HCT116 (cell line): Measurements from ENCODE around the gene TTLL11. TPM values are rescaled to one million over a fixed set of nuclear protein-coding genes. Genes with fewer than 3 reads are reported as not detected.

ENCODE experiments used
- ATAC-seq: fragments of 200-7000 bp; cut with Tn5 transposase; 2 replicates; pipeline ENCODE4 v1.9.1; 2020; ENCODE audit warnings: mild to moderate bottlenecking, moderate library complexity
- BruUV-seq: library from RNA; stranded (reverse); fragments of 400-500 nt; replicated peaks from 2 replicates; lab custom pipeline; 2021; lab: Mats Ljungman, UMichigan
- CTCF ChIA-PET: fragments of 300-600 bp; sonication (Branson Sonifier 250); formaldehyde crosslinking; loops from one replicate; lab custom pipeline; 2021; ENCODE audit warnings: antibody characterized with exemption; lab: Charles Lee
- POLR2A ChIA-PET: fragments of 300-600, 350-600 bp; sonication (Branson Sonifier 250); formaldehyde crosslinking; loops from one replicate; lab custom pipeline; 2021; ENCODE audit warnings: antibody characterized with exemption; lab: Charles Lee
- RAD21 ChIA-PET, 2 experiments: fragments of 300-600 bp; sonication (Branson Sonifier 250); formaldehyde crosslinking; loops; one replicate each; lab custom pipeline; 2023; ENCODE audit warnings: low total read pairs in 2 of 2; ENCODE audit not compliant: uncharacterized antibody in 2 of 2, unreplicated experiment in 2 of 2, low non-redundant PET in 1 of 2; lab: Charles Lee
- DNase-seq: peaks from one replicate; pipeline ENCODE4 v3.0.0-alpha.2; 2010; ENCODE audit warnings: low read depth, low spot score
- H2AFZ ChIP-seq: fragments of 200-600 bp; shearing (Covaris generic), sonication (generic); 2 replicates; pipeline ENCODE4 v1.6.1; 2017; ENCODE audit warnings: low read depth, mixed run types, mixed read lengths, antibody characterized with exemption, low read length; ENCODE audit not compliant: poor library complexity, severe bottlenecking
- H3K27ac ChIP-seq: 2 replicates; pipeline ENCODE4 v1.5.1; 2012; ENCODE audit warnings: low read depth, low read length
- H3K27me3 ChIP-seq: fragments of 200-600 bp; sonication (generic); 2 replicates; pipeline ENCODE4 v1.6.1; 2016; ENCODE audit warnings: mixed run types, low read length, mixed read lengths; ENCODE audit not compliant: insufficient read depth
- H3K36me3 ChIP-seq, 2 experiments: fragments of 200-500 bp in 1 of 2; fragments of 200-600 bp in 1 of 2; sonication (Bioruptor generic) in 1 of 2; sonication (generic) in 1 of 2; 2 replicates each; pipeline versions ENCODE4 v1.5.1 to v1.6.1; 2014 to 2016; ENCODE audit warnings: low read length in 2 of 2, inconsistent platforms in 1 of 2, mixed read lengths in 1 of 2, mixed run types in 1 of 2; ENCODE audit not compliant: insufficient read depth in 2 of 2, control insufficient read depth in 1 of 2
- H3K4me1 ChIP-seq, 2 experiments: fragments of 200-600 bp in 1 of 2; sonication (generic) in 1 of 2; 2 replicates each; pipeline versions ENCODE4 v1.5.1 to v1.6.1; 2012 to 2017; ENCODE audit warnings: low read length in 2 of 2, inconsistent platforms in 1 of 2, mild to moderate bottlenecking in 1 of 2, mixed read lengths in 1 of 2, mixed run types in 1 of 2, moderate library complexity in 1 of 2; ENCODE audit not compliant: insufficient read depth in 2 of 2, control insufficient read depth in 1 of 2
- H3K4me2 ChIP-seq: fragments of 200-600 bp; sonication (generic); 2 replicates; pipeline ENCODE4 v1.6.1; 2017; ENCODE audit warnings: mixed run types, low read length, mixed read lengths
- H3K4me3 ChIP-seq, 2 experiments: fragments of 200-600 bp in 1 of 2; sonication (generic) in 1 of 2; replicated peaks in 1 of 2; 2 replicates each; pipeline ENCODE4 v1.5.1; 2011 to 2016; ENCODE audit warnings: low read length in 2 of 2, control low read depth in 1 of 2, low read depth in 1 of 2, mild to moderate bottlenecking in 1 of 2, mixed read lengths in 1 of 2, mixed run types in 1 of 2
- H3K79me2 ChIP-seq: fragments of 200-600 bp; sonication (generic); 2 replicates; pipeline ENCODE4 v1.6.1; 2017; ENCODE audit warnings: mild to moderate bottlenecking, mixed run types, low read length, moderate library complexity, mixed read lengths; ENCODE audit not compliant: insufficient read depth
- H3K9ac ChIP-seq: fragments of 200-600 bp; sonication (generic); 2 replicates; pipeline ENCODE4 v1.6.1; 2016; ENCODE audit warnings: low read length, mixed read lengths
- H3K9me2 ChIP-seq: fragments of 200-600 bp; sonication (generic), shearing (Covaris generic); 2 replicates; pipeline ENCODE4 v1.6.1; 2017; ENCODE audit warnings: mixed run types, mild to moderate bottlenecking, moderate library complexity; ENCODE audit not compliant: insufficient read depth
- H3K9me3 ChIP-seq, 2 experiments: fragments of 200-500 bp in 1 of 2; fragments of 200-600 bp in 1 of 2; sonication (Bioruptor generic) in 1 of 2; sonication (generic) in 1 of 2; 2 replicates each; pipeline ENCODE4 v1.6.1; 2014 to 2017; ENCODE audit warnings: low read length in 2 of 2, mixed read lengths in 2 of 2, inconsistent platforms in 1 of 2, low read depth in 1 of 2, mild to moderate bottlenecking in 1 of 2, mixed run types in 1 of 2, moderate library complexity in 1 of 2; ENCODE audit not compliant: control insufficient read depth in 1 of 2, insufficient read depth in 1 of 2
- H4K20me1 ChIP-seq: fragments of 200-600 bp; sonication (generic), shearing (Covaris generic); 2 replicates; pipeline ENCODE4 v1.6.1; 2017; ENCODE audit warnings: mixed run types, mild to moderate bottlenecking, moderate library complexity; ENCODE audit not compliant: insufficient read depth
- ATF3 ChIP-seq: IDR thresholded peaks from 2 replicates; pipeline ENCODE4 v1.6.1; 2012
- CEBPB ChIP-seq: IDR thresholded peaks from 2 replicates; pipeline ENCODE4 v1.6.1; 2012; ENCODE audit warnings: low read depth
- EGR1 ChIP-seq: IDR thresholded peaks from 2 replicates; pipeline ENCODE4 v1.6.1; 2012; ENCODE audit warnings: low read depth
- ELF1 ChIP-seq: IDR thresholded peaks from 2 replicates; pipeline ENCODE4 v1.6.1; 2012; ENCODE audit warnings: low read depth, borderline replicate concordance
- EZH2phosphoT487 ChIP-seq: fragments of 200-600 bp; IDR thresholded peaks from 2 replicates; pipeline ENCODE4 v1.6.1; 2018; ENCODE audit warnings: antibody characterized with exemption, borderline replicate concordance
- FOSL1 ChIP-seq: IDR thresholded peaks from 2 replicates; pipeline ENCODE4 v1.6.1; 2012; ENCODE audit warnings: low read depth
- JUND ChIP-seq: IDR thresholded peaks from 2 replicates; pipeline ENCODE4 v1.6.1; 2012
- POLR2A ChIP-seq: IDR thresholded peaks from 2 replicates; pipeline ENCODE4 v1.7.0; 2011; ENCODE audit warnings: borderline replicate concordance; ENCODE audit not compliant: insufficient read depth, insufficient read length; ENCODE audit errors: extremely low read depth
- POLR2AphosphoS5 ChIP-seq: IDR thresholded peaks from 2 replicates; pipeline ENCODE4 v1.6.1; 2011; ENCODE audit warnings: mild to moderate bottlenecking, low read depth, low read length, moderate library complexity
- REST ChIP-seq: IDR thresholded peaks from 2 replicates; pipeline ENCODE4 v1.6.1; 2012; ENCODE audit warnings: low read depth
- SIN3A ChIP-seq: IDR thresholded peaks from 2 replicates; pipeline ENCODE4 v1.6.1; 2012; ENCODE audit warnings: low read depth
- SP1 ChIP-seq: IDR thresholded peaks from 2 replicates; pipeline ENCODE4 v1.6.1; 2012; ENCODE audit warnings: low read depth
- SRF ChIP-seq: IDR thresholded peaks from 2 replicates; pipeline ENCODE4 v1.6.1; 2012; ENCODE audit warnings: low read depth
- TCF7L2 ChIP-seq: IDR thresholded peaks from 2 replicates; pipeline ENCODE4 v1.7.0; 2011; ENCODE audit warnings: borderline replicate concordance, inconsistent platforms; ENCODE audit not compliant: insufficient read depth, insufficient read length; ENCODE audit errors: extremely low read depth
- YY1 ChIP-seq: IDR thresholded peaks from 2 replicates; pipeline ENCODE4 v1.6.1; 2011; ENCODE audit warnings: low read length, low read depth, moderate library complexity, mild to moderate bottlenecking; ENCODE audit not compliant: insufficient replicate concordance; ENCODE audit errors: extremely low read depth
- ZFX ChIP-seq: fragments of 450-650 bp; IDR thresholded peaks from 2 replicates; pipeline ENCODE4 v1.6.1; 2017
- ZNF274 ChIP-seq: fragments of 200-500 bp; sonication (Bioruptor generic); IDR thresholded peaks from 2 replicates; pipeline ENCODE4 v1.6.1; 2014; ENCODE audit warnings: mild to moderate bottlenecking, low read depth, low read length, inconsistent platforms
- intact Hi-C: fragments of 100-400 bp; cut with micrococcal nuclease; formaldehyde crosslinking; loops from 2 replicates; pipeline ENCODE4 v1.10.0; 2022
- total RNA-seq: library from RNA; stranded (reverse); gene quantifications from one replicate; pipeline ENCODE4 v1.2.1, GENCODE V29; 2021; ENCODE audit not compliant: unreplicated experiment
- TF ChIP-seq, protein P1 (sequence below), 3 experiments: fragments of 200-600 bp in 1 of 3; sonication (generic) in 1 of 3; IDR thresholded peaks in 2 of 3; conservative IDR thresholded peaks in 1 of 3; 2 replicates each; pipeline ENCODE4 v1.5.1; 2012 to 2017; ENCODE audit warnings: low read depth in 2 of 3, low read length in 2 of 3, antibody characterized with exemption in 1 of 3, borderline replicate concordance in 1 of 3, control low read depth in 1 of 3, mild to moderate bottlenecking in 1 of 3, mixed read lengths in 1 of 3, mixed run types in 1 of 3, moderate library complexity in 1 of 3; ENCODE audit not compliant: insufficient read depth in 1 of 3
- TF ChIP-seq, protein P2 (sequence below): IDR thresholded peaks from 2 replicates; pipeline ENCODE4 v1.6.1; 2011; ENCODE audit warnings: mild to moderate bottlenecking, low read length, moderate library complexity; ENCODE audit not compliant: insufficient replicate concordance; ENCODE audit errors: extremely low read depth
- TF ChIP-seq, protein P3 (sequence below): IDR thresholded peaks from 2 replicates; pipeline ENCODE4 v1.6.1; 2012

Gene TTLL11
- total RNA-seq, 1 experiment from 2014 or later = 2.2 TPM

- no TSS peak for BruUV-seq
- Histone ChIP-seq H3K27me3 (no peaks in the 10 kb centered on the region), H3K36me3 (no peaks in the 10 kb centered on the region), H3K9me2 (no peaks in the 10 kb centered on the region), H3K4me2 (no peak overlapping the region), H2AFZ (no peak overlapping the region), H4K20me1 (no peaks in the 10 kb centered on the region), H3K9ac (no peak overlapping the region), H3K4me3 (no peak overlapping the region), H3K4me1 (no peaks in the 10 kb centered on the region), H3K79me2 (no peaks in the 10 kb centered on the region), H3K9me3 (no peaks in the 10 kb centered on the region), H3K27ac (no peak overlapping the region)
- DNase-seq (no peak), ATAC-seq (no peak)
- ChIA-PET RAD21 (no interaction called here), POLR2A (no interaction called here), CTCF (no interaction called here)
- intact Hi-C loops = no loop called here
- TF ChIP-seq JUND (no peak), SRF (no peak), ZFX (no peak), FOSL1 (no peak), ELF1 (no peak), SP1 (no peak), YY1 (no peak), EZH2phosphoT487 (no peak), SIN3A (no peak), POLR2AphosphoS5 (no peak), POLR2A (no peak), TCF7L2 (no peak), REST (no peak), ATF3 (no peak), EGR1 (no peak), CEBPB (no peak), ZNF274 (no peak)
- TF ChIP-seq, protein P1, sequence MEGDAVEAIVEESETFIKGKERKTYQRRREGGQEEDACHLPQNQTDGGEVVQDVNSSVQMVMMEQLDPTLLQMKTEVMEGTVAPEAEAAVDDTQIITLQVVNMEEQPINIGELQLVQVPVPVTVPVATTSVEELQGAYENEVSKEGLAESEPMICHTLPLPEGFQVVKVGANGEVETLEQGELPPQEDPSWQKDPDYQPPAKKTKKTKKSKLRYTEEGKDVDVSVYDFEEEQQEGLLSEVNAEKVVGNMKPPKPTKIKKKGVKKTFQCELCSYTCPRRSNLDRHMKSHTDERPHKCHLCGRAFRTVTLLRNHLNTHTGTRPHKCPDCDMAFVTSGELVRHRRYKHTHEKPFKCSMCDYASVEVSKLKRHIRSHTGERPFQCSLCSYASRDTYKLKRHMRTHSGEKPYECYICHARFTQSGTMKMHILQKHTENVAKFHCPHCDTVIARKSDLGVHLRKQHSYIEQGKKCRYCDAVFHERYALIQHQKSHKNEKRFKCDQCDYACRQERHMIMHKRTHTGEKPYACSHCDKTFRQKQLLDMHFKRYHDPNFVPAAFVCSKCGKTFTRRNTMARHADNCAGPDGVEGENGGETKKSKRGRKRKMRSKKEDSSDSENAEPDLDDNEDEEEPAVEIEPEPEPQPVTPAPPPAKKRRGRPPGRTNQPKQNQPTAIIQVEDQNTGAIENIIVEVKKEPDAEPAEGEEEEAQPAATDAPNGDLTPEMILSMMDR (IDR thresholded peaks at IDR 0.05 in 2 of 3, conservative IDR thresholded peaks at IDR 0.05 in 1 of 3; ENCODE audit: borderline replicate concordance in 1 of 3, insufficient read depth in 1 of 3, low read depth in 2 of 3, low read length in 2 of 3) = no peak
- TF ChIP-seq, protein P2, sequence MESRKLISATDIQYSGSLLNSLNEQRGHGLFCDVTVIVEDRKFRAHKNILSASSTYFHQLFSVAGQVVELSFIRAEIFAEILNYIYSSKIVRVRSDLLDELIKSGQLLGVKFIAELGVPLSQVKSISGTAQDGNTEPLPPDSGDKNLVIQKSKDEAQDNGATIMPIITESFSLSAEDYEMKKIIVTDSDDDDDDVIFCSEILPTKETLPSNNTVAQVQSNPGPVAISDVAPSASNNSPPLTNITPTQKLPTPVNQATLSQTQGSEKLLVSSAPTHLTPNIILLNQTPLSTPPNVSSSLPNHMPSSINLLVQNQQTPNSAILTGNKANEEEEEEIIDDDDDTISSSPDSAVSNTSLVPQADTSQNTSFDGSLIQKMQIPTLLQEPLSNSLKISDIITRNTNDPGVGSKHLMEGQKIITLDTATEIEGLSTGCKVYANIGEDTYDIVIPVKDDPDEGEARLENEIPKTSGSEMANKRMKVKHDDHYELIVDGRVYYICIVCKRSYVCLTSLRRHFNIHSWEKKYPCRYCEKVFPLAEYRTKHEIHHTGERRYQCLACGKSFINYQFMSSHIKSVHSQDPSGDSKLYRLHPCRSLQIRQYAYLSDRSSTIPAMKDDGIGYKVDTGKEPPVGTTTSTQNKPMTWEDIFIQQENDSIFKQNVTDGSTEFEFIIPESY = no peak
- TF ChIP-seq, protein P3, sequence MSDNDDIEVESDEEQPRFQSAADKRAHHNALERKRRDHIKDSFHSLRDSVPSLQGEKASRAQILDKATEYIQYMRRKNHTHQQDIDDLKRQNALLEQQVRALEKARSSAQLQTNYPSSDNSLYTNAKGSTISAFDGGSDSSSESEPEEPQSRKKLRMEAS = no peak
Measured at GRCh38 chr9:121842612-121842978, 250.5 kb downstream of the TTLL11 start.
